Occipital lobe (tissue), 2 donors: ENCODE results near the gene KLF2. TPM values are rescaled to one million over a fixed set of nuclear protein-coding genes. Genes with fewer than 3 reads are reported as not detected.

Experiments used
- DNase-seq: peaks from one replicate; lab custom pipeline; 2025; lab: John Stamatoyannopoulos, UW
- total RNA-seq: library from RNA; depleted of rRNA; stranded (reverse); fragments of >200 nt; gene quantifications from one replicate; pipeline ENCODE4 v1.2.3, GENCODE V29; 2014

The KLF2 gene
- total RNA-seq, 1 donor from 2014 or later = 3.1 TPM

DNA sequence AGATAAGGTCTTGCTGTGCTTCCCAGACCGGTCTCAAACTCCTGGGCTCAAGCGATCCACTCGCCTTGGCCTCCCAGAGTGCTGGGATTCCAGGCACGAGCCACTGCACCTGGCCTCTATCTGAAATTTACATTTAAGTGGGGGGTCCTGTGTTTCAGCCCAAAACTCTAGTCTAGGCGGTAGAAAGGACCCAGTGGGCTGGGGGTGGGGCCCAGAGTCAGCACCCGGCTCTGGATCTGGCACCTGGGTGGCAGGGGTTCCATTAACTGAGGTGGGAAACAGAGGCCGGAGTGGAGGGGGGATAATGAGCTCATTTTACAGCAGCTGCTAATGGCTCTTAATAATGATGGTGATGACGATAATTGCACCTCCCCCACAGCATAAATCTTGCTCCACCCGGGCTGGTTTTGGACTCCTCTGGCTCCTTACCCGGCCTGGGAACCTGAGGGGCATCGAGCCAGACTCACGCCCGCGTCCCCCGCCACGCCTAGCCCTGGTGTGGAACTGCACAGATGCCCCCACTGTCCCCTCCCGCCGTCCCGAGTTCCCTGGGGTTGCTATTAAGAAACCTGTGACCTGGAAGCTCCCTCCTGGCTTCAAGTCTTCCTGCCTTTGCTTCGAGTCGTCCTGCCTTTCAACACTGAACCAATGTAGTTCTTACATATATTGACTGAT lies 17.8 kb upstream of the KLF2 start:
- no peak for DNase-seq

DNA sequence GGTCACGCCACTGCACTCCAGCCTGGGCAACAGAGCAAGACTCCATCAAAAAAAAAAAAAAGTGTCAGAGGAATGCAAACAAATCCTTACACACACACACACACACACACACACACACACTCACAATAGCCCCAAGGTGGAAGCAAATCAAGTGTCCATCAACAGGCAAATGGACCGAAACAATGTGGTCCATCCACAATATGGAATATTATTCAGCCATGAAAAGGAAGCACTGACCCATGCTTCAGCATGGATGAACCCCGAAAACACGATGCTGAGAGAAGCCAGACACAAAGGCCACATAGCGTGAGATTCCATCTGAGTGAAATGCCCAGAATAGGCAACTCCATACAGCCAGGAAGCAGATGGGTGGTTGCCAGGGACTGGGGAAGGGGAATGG lies 16.5 kb upstream of the KLF2 start:
- no peak for DNase-seq

DNA sequence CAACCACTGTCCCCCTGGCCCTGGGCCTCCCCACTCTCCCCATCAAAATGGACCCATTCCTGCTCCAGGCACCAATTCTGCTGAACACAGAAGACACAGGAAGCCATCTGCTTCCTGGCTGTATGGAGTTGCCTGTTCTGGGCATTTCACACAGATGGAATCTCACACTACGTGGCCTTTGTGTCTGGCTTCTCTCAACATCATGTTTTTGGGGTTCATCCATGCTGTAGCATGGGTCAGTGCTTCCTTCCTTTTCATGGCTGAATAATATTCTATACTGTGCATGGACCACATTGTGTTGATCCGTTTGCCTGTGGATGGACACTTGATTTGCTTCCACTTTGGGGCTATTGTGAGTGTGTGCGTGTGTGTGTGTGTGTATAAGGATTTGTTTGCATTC lies 15.0 kb upstream of the KLF2 start:
- no peak for DNase-seq

DNA sequence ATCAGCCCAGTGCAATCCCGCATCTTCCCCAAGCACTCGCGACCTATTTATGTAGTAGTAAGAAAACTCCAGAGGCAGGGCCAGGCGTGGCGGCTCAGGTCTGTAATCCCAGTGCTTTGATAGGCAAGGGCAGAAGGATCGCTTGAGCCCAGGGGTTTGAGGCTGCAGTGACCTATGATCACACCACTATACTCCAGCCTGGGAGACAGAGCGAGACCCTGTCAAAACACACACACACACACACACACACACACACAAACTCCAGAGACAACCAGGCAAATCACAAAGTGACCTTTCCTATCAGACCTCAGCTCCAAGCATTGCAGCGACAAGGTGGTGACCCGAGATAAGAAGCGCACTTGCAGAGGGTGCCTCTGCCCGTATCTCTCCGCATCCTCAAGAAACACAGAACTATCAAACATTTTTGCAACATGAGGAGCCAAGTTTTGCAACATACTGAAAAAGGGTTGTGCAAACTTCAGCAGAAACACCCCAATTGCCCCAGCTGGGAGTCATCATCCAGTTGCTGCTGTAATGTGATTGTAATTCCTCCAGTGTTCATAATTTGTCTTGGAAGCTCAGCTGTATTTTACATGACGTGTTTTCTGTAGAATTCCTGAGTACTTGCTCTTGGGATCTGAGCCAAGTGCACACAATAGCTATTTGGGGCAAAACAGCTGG lies 8.7 kb upstream of the KLF2 start:
- DNase-seq = no peak

DNA sequence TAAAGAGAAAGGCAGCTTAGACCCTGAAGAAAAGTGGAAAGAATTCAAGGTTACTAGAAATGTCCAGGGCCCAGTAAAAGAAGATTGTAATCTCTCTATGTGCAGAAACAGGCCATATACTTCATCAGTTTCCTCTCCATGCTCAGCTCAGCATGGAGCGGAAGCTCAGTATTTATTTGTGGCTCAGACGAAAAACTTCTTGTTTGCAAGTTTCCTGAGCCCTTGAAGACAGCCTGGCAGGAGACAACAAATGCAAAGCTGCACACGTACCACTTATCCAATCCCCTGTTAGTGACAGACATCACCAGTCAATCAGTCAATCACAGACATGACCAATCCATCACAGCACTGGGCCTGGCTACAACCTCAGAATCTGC lies 8.1 kb upstream of the KLF2 start:
- no peak for DNase-seq

DNA sequence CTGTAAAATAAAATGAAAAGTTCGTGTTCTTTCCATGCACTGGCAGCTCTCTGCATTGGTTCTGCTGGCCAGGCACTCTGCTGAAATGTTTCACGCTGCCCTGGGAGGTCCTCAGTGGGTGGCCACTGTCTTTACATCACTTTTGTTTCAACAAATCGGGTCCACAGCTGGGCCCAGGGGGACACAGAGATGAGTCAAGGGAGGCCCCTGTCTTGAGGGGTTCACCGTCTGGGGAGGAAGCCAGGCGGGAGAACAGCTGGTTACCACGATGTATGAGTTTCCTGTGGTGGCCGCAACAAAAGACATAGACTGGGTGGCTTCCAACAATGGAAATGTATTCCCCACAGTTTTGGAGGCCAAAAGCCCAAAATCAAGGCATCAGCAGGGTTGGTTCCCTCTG lies 5.1 kb upstream of the KLF2 start:
- no peak for DNase-seq

DNA sequence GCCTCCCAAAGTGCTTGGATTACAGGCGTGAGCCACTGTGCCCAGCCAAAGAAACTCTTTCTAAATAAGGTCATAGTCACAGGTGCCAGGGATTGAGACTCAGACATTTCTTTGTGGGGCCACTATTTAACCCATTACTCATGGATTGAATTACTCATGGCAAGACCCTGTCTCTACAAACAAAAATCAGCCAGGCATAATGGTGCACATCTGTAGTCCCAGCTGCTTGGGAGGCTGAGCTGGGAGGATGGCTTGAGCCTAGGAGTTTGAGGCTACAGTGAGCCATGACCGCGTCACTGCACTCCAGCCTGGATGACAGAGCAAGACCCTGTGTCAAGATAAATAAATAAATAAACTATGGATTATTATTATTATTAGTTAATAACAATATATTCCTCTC lies 3.6 kb upstream of the KLF2 start:
- DNase-seq = no peak

DNA sequence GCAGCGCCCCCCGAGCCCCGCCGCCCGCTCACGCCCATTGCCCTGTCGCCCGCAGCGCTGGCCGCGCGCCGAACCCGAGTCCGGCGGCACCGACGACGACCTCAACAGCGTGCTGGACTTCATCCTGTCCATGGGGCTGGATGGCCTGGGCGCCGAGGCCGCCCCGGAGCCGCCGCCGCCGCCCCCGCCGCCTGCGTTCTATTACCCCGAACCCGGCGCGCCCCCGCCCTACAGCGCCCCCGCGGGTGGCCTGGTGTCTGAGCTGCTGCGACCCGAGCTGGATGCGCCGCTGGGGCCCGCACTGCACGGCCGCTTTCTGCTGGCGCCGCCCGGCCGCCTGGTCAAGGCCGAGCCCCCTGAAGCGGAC lies 518 bp downstream of the KLF2 start:
- DNase-seq = no peak

DNA sequence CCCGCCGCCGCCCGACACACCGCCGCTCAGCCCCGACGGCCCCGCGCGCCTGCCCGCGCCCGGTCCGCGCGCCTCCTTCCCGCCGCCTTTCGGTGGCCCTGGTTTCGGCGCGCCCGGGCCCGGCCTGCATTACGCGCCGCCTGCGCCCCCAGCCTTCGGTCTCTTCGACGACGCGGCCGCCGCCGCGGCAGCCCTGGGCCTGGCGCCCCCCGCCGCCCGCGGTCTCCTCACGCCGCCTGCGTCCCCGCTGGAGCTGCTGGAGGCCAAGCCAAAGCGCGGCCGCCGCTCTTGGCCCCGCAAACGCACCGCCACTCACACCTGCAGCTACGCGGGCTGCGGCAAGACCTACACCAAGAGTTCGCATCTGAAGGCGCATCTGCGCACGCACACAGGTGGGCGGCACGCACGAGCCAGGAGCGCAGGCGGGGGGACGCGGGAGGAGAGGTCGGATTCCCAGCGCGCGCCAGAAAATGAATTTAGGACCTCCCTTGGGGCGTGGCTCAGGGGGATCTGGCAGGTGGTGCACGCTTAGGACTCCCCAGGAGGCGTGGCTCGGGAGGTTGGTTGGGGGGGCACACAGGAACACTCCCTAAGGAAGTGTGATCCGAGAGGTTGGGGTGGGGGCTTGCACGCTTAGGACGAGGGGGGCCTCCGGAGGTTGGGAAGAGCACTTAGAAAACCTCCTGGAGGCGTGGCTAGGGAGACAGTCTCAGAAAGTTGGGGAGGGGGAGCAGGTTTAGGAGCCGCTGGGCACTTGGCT lies 1.2 kb downstream of the KLF2 start:
- no peak for DNase-seq

DNA sequence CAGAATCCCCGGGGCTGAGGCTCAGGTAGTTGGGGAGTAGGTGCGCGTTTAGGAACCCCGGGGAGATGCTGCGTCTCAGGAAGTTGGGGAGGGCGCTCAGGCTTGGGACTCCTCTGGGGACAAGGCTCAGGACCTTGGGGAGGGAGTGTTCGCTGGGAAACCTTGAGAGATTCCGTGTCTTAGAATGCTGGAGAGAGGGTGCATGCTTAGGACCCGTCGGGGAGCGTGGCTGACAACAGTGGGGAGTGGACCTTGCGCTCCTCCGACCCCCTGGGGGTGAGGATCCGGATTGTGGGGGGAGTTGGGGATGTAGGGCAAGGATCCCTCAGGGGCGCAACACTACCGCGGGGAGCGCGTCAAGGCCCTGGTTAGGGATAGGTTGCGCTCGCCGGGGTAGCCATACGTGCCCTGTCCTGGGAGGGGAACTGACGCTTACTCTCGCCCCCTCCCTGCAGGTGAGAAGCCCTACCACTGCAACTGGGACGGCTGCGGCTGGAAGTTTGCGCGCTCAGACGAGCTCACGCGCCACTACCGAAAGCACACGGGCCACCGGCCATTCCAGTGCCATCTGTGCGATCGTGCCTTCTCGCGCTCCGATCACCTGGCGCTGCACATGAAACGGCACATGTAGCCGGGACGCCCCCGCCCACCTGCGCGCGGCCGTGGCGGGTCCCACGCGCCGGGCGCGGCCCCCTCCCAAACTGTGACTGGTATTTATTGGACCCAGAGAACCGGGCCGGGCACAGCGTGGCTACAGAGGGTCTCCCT lies 2.0 kb downstream of the KLF2 start:
- DNase-seq = no peak

DNA sequence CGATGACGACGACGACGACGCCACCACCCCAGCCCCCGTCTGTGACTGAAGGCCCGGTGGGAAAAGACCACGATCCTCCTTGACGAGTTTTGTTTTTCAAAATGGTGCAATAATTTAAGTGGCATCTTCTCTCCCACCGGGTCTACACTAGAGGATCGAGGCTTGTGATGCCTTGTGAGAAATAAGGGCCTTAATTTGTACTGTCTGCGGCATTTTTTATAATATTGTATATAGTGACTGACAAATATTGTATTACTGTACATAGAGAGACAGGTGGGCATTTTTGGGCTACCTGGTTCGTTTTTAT lies 2.5 kb downstream of the KLF2 start:
- no peak for DNase-seq

DNA sequence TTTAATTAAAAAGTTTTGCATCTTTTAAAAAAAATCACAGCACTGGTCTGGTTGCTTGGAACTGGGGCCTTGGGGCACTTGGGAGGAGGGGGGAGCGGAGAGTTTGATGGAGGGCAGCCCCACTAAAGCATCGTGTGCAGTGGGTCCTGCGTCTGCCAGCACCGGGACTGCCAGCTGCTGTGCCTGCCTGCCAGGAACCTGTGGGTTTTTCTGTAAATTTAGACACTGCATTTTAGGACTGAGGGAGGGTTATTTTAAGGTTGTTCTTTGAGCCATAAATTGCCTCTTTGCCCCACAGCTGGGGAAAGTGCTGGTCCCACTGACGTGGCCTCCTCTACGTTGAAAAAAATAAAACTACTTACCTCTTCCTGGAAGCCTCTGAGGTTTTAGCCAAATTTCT lies 2.9 kb downstream of the KLF2 start:
- DNase-seq = no peak

DNA sequence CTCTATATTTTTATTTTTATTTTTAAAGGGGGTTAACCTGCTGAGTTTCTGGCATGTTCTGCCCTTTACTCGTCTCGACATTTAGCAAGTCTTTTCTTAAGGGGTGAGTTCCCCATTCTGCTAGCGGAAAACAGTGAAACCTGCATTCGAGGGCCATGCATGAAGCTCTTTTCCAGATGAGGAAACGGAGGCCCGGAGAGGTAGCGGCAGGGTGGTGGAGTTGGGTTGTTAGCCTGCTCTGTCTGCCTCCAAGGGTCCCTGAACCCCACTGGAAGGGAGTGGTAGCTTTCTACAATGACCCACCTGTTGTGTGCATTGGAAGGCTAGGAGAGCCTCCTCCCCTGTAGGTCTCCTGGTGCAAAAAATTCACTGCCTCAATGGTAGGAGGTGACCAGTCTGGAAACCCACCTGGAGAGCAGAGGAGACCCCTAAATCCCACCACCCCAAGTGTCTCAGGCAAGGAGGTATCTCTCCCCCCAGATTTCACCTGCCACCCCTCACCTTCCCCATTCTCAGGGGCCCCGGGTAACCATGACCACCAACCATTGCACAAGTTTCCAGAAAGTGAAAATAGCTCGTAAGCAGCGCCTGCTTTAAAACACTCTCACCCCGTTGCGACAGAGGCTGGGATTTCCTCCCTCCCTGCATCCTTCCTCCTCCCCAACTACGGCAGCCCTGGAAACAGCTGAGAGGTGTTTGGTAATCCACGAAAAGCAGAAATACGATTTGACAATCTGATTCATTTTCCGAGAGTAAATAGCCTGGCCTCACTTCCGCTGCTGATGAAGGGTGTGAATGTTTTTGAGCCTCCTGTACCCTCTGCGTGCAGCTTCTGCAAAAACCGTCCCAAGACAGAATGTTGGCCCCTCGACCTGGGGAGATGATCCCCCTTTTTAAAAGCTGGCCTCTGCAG lies 3.5 kb downstream of the KLF2 start:
- DNase-seq = peak; percentile 26

DNA sequence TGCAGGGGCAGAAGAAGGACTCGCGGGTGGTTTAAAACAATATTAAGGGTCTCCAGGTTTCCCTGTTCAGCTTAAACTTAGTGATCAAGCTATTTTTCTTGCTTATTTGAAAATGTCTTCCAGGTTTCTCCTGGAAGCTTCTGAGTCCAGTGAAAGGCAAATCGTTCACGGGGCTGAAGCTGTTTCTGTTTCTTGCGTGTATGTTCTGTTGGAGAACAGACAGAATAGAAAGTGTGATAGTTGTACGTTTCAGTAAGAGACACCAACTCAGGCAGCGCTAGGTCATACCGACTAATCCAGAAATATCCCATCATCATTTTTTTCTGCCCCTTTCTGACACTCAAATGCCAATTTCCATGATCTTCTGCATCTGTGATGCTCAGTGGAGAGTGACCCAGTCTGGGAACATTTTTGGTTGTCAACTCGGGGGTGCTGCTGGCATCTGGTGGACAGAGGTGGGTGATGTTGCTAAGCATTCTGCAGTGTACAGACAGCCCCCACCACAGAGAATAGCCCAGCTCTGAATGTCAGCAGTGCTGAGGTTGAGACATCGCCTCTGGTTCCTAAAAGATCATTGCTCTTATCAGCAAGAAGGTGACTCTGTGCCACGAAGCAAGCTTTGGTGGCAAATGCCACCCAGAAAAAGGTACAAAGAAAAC lies 4.3 kb downstream of the KLF2 start:
- no peak for DNase-seq

DNA sequence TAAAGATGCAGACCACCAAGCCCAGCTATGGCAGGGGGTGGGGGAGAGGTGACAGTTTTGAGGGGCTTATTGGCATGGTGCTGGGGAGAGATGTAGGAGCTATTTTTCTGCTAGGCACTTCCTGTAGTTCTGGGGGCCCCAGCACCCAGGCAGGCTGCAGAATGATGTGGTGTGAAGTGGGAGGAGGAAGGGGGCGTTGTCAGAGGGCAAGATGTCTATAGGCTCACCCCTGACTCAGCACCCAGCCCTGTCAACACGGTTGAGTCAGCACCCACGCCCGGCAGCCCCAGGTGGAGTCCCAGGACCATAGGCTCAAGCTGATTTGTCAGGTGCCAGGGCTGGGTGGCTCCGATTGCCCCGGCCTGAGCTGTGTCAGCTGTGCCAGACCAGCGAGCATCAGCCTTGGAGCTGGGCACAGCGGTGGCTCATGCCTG lies 5.8 kb downstream of the KLF2 start:
- no peak for DNase-seq

DNA sequence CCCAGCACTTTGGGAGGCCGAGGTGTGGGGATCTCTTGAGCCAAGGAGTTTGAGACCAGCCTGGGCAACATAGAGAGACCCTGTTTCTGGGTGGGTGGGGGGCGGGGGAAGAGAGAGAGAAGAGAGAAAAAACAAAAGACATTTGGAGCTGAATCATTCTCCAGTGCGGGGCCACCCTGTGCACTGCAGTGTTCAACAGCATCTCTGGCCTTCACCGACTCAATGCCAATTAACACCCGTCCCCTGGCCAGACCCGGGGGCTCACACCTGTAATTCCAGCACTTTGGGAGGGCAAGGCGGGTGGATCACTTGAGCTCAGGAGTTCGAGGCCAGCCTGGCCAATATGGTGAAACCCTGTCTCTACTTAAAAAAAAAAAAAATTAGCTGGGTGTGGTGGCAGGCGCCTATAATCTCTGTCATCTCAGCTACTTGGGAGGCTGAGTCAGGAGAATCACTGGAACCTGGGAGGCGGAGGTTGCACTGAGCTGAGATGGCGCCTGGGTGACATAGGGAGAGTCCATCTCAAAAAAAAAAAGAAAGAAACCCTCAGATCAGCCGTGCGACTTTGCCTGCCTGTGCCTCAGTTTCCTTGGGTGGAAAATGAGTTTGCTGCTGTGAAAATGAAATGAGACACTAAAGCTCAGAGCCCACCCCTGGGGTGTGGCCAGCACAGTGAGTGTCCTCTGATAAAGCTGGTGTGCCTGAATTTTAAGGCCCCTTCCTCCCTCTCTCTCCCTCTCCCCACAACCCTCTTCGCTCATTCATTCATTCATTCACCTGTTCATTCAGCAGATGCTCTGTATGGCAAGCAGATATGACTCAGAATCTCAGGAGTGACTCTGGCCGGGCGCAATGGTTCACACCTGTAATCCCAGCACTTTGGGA lies 6.4 kb downstream of the KLF2 start:
- DNase-seq = no peak

DNA sequence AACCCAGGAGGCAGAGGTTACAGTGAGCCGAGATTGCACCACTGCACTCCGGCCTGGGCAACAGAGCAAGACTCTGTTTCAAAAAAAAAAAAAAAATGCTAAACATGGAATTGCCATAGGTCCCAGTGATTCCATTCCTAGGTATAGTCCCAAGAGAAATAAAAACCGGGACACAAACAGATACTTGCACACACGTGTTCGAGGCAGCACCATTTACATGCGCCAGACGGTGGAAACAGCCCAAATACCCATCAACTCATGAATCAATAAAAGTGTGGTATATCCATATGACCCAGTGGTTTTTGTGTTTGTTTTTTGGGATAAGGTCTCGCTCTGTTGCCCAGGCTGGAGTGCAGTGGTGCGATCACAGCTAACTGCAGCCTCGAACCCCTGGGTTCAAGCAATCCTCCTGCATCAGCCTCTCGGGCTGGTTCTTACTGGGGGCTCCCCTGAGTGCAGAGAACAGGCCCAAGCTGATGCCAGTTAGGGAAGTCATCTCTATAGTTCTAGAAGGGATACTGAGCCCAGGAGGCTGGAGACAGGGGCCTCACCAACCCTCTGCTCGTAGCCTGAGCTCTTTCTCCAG lies 8.5 kb downstream of the KLF2 start:
- DNase-seq = no peak

DNA sequence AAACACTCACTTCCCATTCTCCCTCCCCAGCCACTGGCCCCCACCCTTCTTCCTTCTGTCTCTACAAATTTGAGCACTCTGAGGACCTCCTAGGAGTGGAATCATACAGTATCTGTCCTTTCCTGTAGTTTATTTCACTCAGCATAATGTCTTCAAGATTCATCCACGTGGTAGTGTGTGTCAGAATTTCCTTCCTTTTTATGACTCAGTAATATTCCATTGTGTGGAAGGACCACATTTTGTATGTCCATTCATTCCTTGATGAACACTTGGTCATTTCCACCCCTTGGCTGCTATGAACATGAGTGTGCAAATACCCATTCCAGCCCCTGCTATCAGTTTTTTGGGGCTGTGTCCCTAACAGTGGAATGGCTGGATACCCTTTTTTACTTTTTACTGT lies 9.8 kb downstream of the KLF2 start:
- DNase-seq = no peak

DNA sequence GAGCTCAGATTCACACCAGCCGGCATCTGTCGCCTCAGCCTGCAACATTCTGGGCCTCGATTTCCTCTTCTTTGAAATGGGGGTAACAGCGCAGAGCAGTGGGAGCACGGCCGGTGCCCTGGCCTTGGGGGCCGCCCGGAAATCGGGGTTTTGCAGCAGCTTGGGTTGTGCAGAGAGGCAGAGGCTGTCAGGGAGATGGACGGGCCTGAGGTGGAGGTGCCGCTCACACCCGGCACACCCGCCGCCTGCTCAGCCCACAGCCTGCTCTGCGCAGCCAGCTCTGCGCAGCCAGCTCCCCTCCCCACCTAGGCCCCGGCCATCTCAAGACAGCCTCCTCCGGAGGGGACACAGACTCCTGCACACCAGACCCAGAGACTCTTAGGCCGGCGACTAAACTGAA lies 10.6 kb downstream of the KLF2 start:
- DNase-seq = no peak
